ENCODE measurements around the gene DUS1L.
A peak's percentile ranks its signal among the peaks of the same experiment; 100 is the strongest.

The DUS1L gene

GRCh38 chr17:82076018-82076784 is 10.6 kb upstream of the DUS1L start:
- peak; percentile 8 for FAIRE-seq

GRCh38 chr17:82073446-82073845 is 7.8 kb upstream of the DUS1L start:
- FAIRE-seq = no peak

- no peak for FAIRE-seq
Observed at GRCh38 chr17:82072827-82073226, 7.2 kb upstream of the DUS1L start.

- no peak for FAIRE-seq
Observed at GRCh38 chr17:82070611-82071010, 5.0 kb upstream of the DUS1L start.

GRCh38 chr17:82065193-82065637 is 389 bp downstream of the DUS1L start:
- FAIRE-seq = no peak

- FAIRE-seq = no peak
Observed at GRCh38 chr17:82064433-82065192, 991 bp downstream of the DUS1L start.

- no peak for FAIRE-seq
Observed at GRCh38 chr17:82063424-82064415, 1.9 kb downstream of the DUS1L start.

- FAIRE-seq = no peak
Observed at GRCh38 chr17:82062984-82063368, 2.6 kb downstream of the DUS1L start.

- no peak for FAIRE-seq
Observed at GRCh38 chr17:82062076-82062983, 3.3 kb downstream of the DUS1L start.

GRCh38 chr17:82061047-82061925 is 4.3 kb downstream of the DUS1L start:
- no peak for FAIRE-seq

- no peak for FAIRE-seq
Observed at GRCh38 chr17:82060614-82061013, 5.0 kb downstream of the DUS1L start.

- FAIRE-seq = no peak
Observed at GRCh38 chr17:82060001-82060380, 5.6 kb downstream of the DUS1L start.

GRCh38 chr17:82059272-82060000 is 6.2 kb downstream of the DUS1L start:
- FAIRE-seq = no peak

- FAIRE-seq = no peak
Observed at GRCh38 chr17:82058855-82059249, 6.8 kb downstream of the DUS1L start.

- FAIRE-seq = no peak
Observed at GRCh38 chr17:82058230-82058854, 7.3 kb downstream of the DUS1L start.

- no peak for FAIRE-seq
Observed at GRCh38 chr17:82056729-82057621, 8.6 kb downstream of the DUS1L start.

GRCh38 chr17:82055965-82056728 is 9.5 kb downstream of the DUS1L start:
- no peak for FAIRE-seq
